Fibroblast of skin of left quadriceps (primary cell): ENCODE results near the gene PARP11.

Source experiments
- DNase-seq, 2 experiments: peaks; one replicate each; pipeline ENCODE4 v3.0.0-alpha.2; 2013; ENCODE audit warnings: low read depth in 2 of 2

The PARP11 gene

DNA sequence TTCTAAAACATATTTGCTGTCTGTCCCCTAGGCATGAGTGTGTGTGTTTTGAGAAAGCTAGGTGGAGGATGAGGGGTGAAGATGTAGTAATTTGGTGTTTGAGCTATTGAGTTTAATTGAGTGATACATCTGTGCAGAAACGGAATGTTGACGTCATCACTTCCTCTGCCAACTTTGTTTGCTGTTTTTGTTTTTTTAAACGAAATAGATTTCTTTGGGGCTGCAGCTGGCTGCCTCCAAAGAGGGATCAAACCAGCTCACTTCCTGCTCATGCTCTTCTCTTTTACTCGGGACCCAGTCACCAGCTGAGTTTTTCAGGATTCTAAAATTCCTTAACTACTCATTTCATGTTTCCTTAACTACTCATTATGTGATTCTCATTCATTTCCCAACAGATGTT, 100.8 kb downstream of the PARP11 start:
- no peak for DNase-seq

DNA sequence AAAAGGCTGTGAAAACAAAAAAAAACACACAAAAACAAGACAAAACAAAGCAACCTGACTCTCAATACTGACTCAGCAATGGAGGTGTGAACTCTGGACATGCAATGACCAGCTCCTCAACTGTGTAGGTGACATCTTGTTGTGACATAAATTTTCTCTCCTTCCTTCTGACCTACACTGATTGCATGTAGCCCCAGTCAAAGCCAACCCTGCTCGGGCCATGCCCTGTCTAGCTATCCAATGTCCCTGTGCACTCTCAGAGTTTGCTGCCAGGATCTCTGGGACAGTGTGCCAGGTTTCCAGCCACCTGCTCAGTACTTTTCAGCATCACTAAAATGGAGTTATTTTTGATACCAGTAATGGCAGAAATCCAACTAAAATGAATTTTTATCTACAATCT, 101.3 kb downstream of the PARP11 start:
- DNase-seq, result no peak

- DNase-seq, result no peak
Observed at GRCh38 chr12:3770891-3771290, 102.3 kb downstream of the PARP11 start.

- DNase-seq, result no peak
Observed at GRCh38 chr12:3768911-3769447, 104.2 kb downstream of the PARP11 start.

- no peak for DNase-seq
Observed at GRCh38 chr12:3761116-3761735, 112.0 kb downstream of the PARP11 start.

GRCh38 chr12:3759878-3760277, 113.3 kb downstream of the PARP11 start:
- DNase-seq, result no peak
